Osteocyte (in vitro differentiated cells): ENCODE measurements around the gene PABPN1. TPM values are rescaled to one million over a fixed set of nuclear protein-coding genes. Genes with fewer than 3 reads are reported as not detected.
"Not testable (repeated sequence)": the region's sequence is repeated elsewhere in the genome, so short reads cannot be mapped to it uniquely, and the experiment has no call there.

Experiments used
- DNase-seq: peaks from one replicate; pipeline ENCODE4 v3.0.0; 2021; ENCODE audit warnings: mixed read lengths; ENCODE audit not compliant: unreplicated experiment; ENCODE audit errors: extremely low spot score
- H3K27ac Mint-ChIP-seq: one replicate; pipeline ENCODE4 v1.8.0; 2021; ENCODE audit warnings: mild to moderate bottlenecking, mixed read lengths; ENCODE audit not compliant: unreplicated experiment
- H3K27me3 Mint-ChIP-seq: one replicate; pipeline ENCODE4 v1.8.0; 2021; ENCODE audit warnings: mixed read lengths; ENCODE audit not compliant: unreplicated experiment
- H3K36me3 Mint-ChIP-seq: one replicate; pipeline ENCODE4 v1.8.0; 2021; ENCODE audit warnings: mixed read lengths; ENCODE audit not compliant: unreplicated experiment
- H3K4me1 Mint-ChIP-seq: one replicate; pipeline ENCODE4 v1.8.0; 2021; ENCODE audit warnings: mixed read lengths; ENCODE audit not compliant: unreplicated experiment
- H3K4me3 Mint-ChIP-seq: one replicate; pipeline ENCODE4 v1.8.0; 2021; ENCODE audit warnings: mild to moderate bottlenecking, moderate library complexity, mixed read lengths; ENCODE audit not compliant: unreplicated experiment
- H3K9me3 Mint-ChIP-seq: one replicate; pipeline ENCODE4 v1.8.0; 2021; ENCODE audit warnings: mixed read lengths; ENCODE audit not compliant: unreplicated experiment
- CTCF ChIP-seq: fragments of 200-600 bp; sonication (generic); IDR thresholded peaks from 2 replicates; pipeline ENCODE4 v1.5.0; 2021; ENCODE audit warnings: antibody characterized with exemption, mild to moderate bottlenecking, moderate library complexity
- long read RNA-seq: library from polyadenylated mRNA; unstranded; transcript quantifications from one replicate; pipeline ENCODE4 v2.0.0, GENCODE V29; 2021
- total RNA-seq: library from RNA; stranded (reverse); gene quantifications from 2 replicates; pipeline ENCODE4 v1.2.1, GENCODE V29; 2021

PABPN1 gene
- total RNA-seq = 175 and 183 TPM in 2 replicates
- long read RNA-seq, partial matches to known transcripts = 1 of 6 reads
- long read RNA-seq, other reads (novel, unspliced or antisense) = 2 of 6 reads

- peaks cover 32% of the 10 kb centered on the region for H3K36me3 Mint-ChIP-seq
- peak within 1 kb of the TSS; percentile 98 for H3K27ac Mint-ChIP-seq
- peaks cover 27% of the 10 kb centered on the region for H3K4me1 Mint-ChIP-seq
- TF ChIP-seq CTCF = no peak
- DNase-seq = peak; percentile 99
- H3K27me3 Mint-ChIP-seq = no peaks in the 10 kb centered on the region
- peak within 1 kb of the TSS; percentile 94 for H3K4me3 Mint-ChIP-seq
- no peaks in the 10 kb centered on the region for H3K9me3 Mint-ChIP-seq
Measured at GRCh38 chr14:23320584-23321571, at the start of gene PABPN1. PABPN1 (plus strand) TSS chr14:23321457; CDS start chr14:23321470, 13 bp downstream.

- peaks cover 9% of the 10 kb centered on the region for H3K36me3 Mint-ChIP-seq
- H3K27me3 Mint-ChIP-seq = no peaks in the 10 kb centered on the region
- no peak overlapping the region for H3K4me3 Mint-ChIP-seq
- no peaks in the 10 kb centered on the region for H3K4me1 Mint-ChIP-seq
- no peak for TF ChIP-seq CTCF
- no peaks in the 10 kb centered on the region for H3K9me3 Mint-ChIP-seq
- no peak for DNase-seq
- H3K27ac Mint-ChIP-seq = no peak overlapping the region
Measured at GRCh38 chr14:23275412-23275811, 45.8 kb upstream of the PABPN1 start.

- Mint-ChIP-seq H3K4me3 (no peak overlapping the region), H3K36me3 (peaks cover 9% of the 10 kb centered on the region)
- DNase-seq = no peak
Measured at GRCh38 chr14:23277189-23277588, 44.1 kb upstream of the PABPN1 start.

GRCh38 chr14:23277928-23278327, 43.3 kb upstream of the PABPN1 start:
- H3K36me3 Mint-ChIP-seq = not testable (repeated sequence)

More at GRCh38 chr14:23277189-23277588, 44.1 kb upstream of the PABPN1 start:
- Mint-ChIP-seq H3K27ac (no peak overlapping the region), H3K27me3 (no peaks in the 10 kb centered on the region), H3K4me1 (no peaks in the 10 kb centered on the region), H3K9me3 (no peaks in the 10 kb centered on the region)
- TF ChIP-seq CTCF = no peak

GRCh38 chr14:23281247-23281646, 40.0 kb upstream of the PABPN1 start:
- Mint-ChIP-seq H3K4me3 (no peak overlapping the region), H3K27me3 (no peaks in the 10 kb centered on the region), H3K4me1 (peaks cover 9% of the 10 kb centered on the region), H3K9me3 (no peaks in the 10 kb centered on the region), H3K36me3 (no peaks in the 10 kb centered on the region), H3K27ac (no peak overlapping the region)
- no peak for DNase-seq
- TF ChIP-seq CTCF = no peak

More at GRCh38 chr14:23277928-23278327, 43.3 kb upstream of the PABPN1 start:
- H3K4me1 Mint-ChIP-seq, H3K27ac Mint-ChIP-seq, H3K9me3 Mint-ChIP-seq, H3K4me3 Mint-ChIP-seq, DNase-seq, H3K27me3 Mint-ChIP-seq: not testable (repeated sequence)
